Measurements from ENCODE around the gene TRAF2.

TRAF2 gene

DNA sequence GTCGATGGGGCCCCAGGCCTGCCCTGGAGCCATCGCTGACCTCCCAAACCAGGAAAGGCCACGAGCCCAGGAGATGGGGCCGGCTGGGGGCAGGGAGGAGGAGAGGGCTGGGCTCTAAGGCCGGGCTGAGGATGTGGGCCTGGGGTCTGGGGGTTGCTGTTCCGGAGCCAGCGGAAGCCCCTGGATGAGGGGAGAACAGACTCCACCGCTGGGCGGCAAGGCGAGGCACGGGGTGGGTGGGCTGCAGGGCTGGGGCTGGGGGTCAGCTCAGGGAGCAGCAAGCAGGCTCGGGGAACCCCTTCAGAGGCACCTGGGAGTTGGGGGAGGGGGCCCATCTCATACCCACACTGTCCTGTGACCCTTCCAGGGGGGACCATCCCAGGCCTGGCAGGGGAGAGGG is 77.4 kb downstream of the TRAF2 start:
- no peak for DNase-seq (ENCODE audit: low read depth, low spot score)
- TF ChIP-seq FOXP2 (optimal IDR thresholded peaks at IDR 0.05; ENCODE audit: control extremely low read depth, extremely low read length, insufficient read depth) = no peak
- TF ChIP-seq EZH2 (IDR thresholded peaks at IDR 0.05) = no peak
- TF ChIP-seq POLR2AphosphoS5 (IDR thresholded peaks at IDR 0.05; ENCODE audit: borderline replicate concordance, low read depth, low read length) = no peak
- H3K36me3 ChIP-seq (ENCODE audit: insufficient read depth, low read length) = no peaks in the 10 kb centered on the region
- H3K9ac ChIP-seq (ENCODE audit: insufficient read length) = no peak overlapping the region
- no peak overlapping the region for H3K27ac ChIP-seq
- no peak overlapping the region for H3K4me3 ChIP-seq
- no peaks in the 10 kb centered on the region for H3K9me3 ChIP-seq (ENCODE audit: low read depth, low read length)

DNA sequence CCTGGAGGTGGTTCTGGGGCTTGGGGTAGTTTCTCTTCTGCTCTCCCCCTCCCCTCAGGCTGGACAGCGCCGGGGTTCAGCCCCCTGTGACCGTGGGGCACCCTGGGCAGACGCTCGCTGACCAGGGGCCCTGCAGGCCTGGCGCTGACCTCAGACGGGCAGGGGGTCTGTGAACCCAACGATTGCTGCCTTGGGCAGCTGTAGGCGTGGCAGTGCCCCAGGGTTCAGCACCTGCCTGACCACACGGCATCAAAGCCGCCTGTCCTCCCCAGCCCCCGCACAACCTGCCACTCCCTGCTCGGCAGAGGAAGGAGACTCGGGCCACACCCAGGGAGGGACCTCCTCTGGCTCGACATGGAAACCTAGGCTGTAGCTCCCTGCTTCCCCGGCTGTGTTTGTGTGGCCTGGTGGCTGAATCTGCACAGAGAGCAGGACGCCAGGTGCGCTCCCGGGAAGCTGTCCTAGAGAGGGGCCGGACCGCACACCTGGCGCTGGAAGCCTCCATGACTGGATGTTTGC is 77.9 kb downstream of the TRAF2 start:
- H3K4me3 ChIP-seq = no peak overlapping the region
- H3K27ac ChIP-seq = no peak overlapping the region
- no peak overlapping the region for H3K9ac ChIP-seq (ENCODE audit: insufficient read length)
- H3K36me3 ChIP-seq (ENCODE audit: insufficient read depth, low read length) = no peaks in the 10 kb centered on the region
- no peak for TF ChIP-seq EZH2 (IDR thresholded peaks at IDR 0.05)
- no peak for TF ChIP-seq POLR2AphosphoS5 (IDR thresholded peaks at IDR 0.05; ENCODE audit: borderline replicate concordance, low read depth, low read length)
- no peak for TF ChIP-seq FOXP2 (optimal IDR thresholded peaks at IDR 0.05; ENCODE audit: control extremely low read depth, extremely low read length, insufficient read depth)
- no peak for DNase-seq (ENCODE audit: low read depth, low spot score)
- H3K9me3 ChIP-seq (ENCODE audit: low read depth, low read length) = no peaks in the 10 kb centered on the region

DNA sequence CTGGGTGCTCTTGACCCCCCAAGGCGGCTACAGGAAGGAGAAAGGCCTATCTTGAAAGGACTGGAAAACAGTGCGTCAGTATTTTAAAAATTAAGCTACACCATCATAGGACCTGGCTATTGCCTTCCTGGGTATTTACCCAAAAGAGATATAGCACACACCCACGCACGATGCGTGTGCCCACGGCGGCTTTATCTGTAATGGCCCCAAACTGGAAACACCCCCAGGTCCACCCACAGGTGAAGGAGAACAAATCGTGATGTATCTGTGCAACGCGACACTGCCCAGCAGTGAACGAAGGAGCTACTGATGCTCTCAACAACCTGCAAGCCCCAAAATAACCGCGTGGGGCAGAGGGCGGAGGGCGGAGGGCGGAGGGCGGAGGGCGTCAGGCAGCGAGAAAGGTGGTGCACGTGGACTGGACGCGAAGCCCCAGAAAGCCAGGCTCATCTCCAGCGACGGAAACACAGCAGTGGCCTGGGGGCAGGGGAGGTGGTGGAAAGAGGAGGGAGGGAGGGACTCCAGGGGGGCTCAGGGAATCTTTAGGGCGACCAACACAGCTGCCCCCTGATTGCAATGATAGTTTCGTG is 78.6 kb downstream of the TRAF2 start:
- DNase-seq (ENCODE audit: low read depth, low spot score) = no peak
- Histone ChIP-seq H3K27ac (no peak overlapping the region), H3K9me3 (ENCODE audit: low read depth, low read length) (no peaks in the 10 kb centered on the region), H3K4me3 (no peak overlapping the region), H3K9ac (ENCODE audit: insufficient read length) (no peak overlapping the region), H3K36me3 (ENCODE audit: insufficient read depth, low read length) (no peaks in the 10 kb centered on the region)
- no peak for TF ChIP-seq EZH2 (IDR thresholded peaks at IDR 0.05)
- no peak for TF ChIP-seq POLR2AphosphoS5 (IDR thresholded peaks at IDR 0.05; ENCODE audit: borderline replicate concordance, low read depth, low read length)
- TF ChIP-seq FOXP2 (optimal IDR thresholded peaks at IDR 0.05; ENCODE audit: control extremely low read depth, extremely low read length, insufficient read depth) = no peak

DNA sequence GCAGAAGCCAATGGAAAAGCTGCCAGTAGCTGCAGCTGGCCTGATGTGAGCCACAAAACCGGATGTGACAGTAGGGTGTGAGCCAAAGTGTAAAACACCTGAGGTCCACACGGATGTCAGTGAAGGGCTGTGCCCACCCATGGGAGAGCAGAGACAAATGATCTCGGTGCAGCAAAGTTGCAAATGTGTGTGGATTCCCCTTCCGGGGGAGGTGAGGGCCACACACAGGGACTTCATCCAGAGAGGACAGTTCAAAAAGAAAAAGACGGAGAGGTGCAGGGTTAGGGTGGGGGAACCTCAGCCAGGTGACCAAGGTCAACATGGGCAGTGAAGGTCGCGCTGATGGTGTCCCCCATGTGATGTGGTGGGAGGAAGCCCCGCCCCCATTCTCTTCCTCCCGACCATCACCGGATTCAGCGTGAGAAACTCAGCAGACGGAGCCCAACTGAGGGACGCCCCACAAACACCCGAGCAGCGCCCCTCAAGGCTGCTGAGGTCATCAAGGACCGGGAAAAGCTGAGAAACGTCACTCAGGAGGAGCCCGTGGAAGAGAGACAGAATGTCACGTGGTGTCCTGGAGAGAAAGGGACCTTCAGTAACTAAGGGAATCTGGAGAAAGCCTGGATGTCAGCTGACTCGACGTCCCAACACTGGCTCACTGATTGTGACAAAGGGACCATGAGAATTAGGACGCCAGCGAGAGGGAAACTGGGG is 79.6 kb downstream of the TRAF2 start:
- DNase-seq (ENCODE audit: low read depth, low spot score) = no peak
- H3K9me3 ChIP-seq (ENCODE audit: low read depth, low read length) = no peaks in the 10 kb centered on the region
- H3K4me3 ChIP-seq = no peak overlapping the region
- H3K27ac ChIP-seq = no peak overlapping the region
- TF ChIP-seq FOXP2 (optimal IDR thresholded peaks at IDR 0.05; ENCODE audit: control extremely low read depth, extremely low read length, insufficient read depth) (no peak), EZH2 (IDR thresholded peaks at IDR 0.05) (no peak), POLR2AphosphoS5 (IDR thresholded peaks at IDR 0.05; ENCODE audit: borderline replicate concordance, low read depth, low read length) (no peak)
- no peak overlapping the region for H3K9ac ChIP-seq (ENCODE audit: insufficient read length)
- H3K36me3 ChIP-seq (ENCODE audit: insufficient read depth, low read length) = no peaks in the 10 kb centered on the region

DNA sequence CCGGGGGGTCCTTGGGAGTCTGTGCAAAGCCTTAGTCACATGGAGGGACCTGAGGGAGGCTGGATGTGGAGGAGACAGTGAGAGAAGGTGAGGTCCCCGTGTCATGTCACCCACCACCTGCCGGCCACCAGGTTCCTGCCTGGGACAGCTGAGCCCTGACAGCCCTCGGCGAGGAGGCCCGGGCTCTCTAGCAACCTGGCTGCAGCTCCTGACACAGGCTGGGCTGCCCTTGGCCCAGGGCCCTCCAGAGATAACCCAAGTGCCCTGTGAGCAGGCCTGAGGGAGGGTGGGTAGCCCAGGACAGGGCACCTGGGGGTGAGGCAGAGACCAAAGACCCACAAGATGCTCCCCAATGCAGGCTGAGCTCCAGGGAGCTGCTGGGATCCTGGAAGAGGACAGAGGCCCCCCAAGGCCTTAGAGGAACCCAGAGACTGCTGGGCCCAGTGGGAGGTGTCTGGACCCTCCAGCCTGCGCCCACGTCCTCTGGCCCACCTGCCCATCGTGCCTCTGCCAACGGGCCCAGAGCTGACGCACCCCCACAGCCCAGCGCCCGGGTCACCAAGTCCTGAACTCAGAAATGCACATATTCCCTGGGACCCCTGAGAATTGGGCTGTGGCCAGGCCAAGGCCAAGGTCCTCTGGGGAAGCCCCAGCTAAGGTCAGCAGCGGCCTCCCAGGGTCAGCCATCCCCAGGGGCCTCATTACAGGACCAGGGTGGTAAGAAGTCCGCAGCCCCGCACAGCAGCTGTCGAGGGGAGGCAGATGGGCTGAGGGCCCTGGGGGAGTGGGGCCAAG is 82.2 kb downstream of the TRAF2 start:
- Histone ChIP-seq H3K9ac (ENCODE audit: insufficient read length) (no peak overlapping the region), H3K9me3 (ENCODE audit: low read depth, low read length) (no peaks in the 10 kb centered on the region), H3K36me3 (ENCODE audit: insufficient read depth, low read length) (no peaks in the 10 kb centered on the region), H3K27ac (no peak overlapping the region), H3K4me3 (no peak overlapping the region)
- DNase-seq (ENCODE audit: low read depth, low spot score) = no peak
- no peak for TF ChIP-seq EZH2 (IDR thresholded peaks at IDR 0.05)

DNA sequence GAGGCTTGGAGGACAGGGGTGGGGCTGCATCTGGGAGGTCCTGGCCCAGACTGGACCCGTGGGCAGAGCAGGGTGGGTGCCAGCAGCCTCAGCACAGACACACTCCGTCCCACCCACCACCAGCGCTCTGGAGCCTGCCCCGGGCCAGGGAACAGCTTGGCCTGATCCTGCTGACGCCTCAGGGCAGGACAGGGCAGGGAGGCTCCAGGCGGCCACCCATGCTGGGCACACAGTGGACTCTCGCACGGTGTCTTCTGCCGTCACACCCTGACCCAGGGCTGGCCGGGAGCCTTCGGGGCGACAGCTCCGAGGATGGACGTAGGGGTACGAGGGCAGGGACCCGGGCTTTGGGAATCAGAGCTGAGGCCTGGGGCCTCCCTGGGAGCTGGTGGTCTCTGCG is 82.8 kb downstream of the TRAF2 start:
- Histone ChIP-seq H3K4me3 (no peak overlapping the region), H3K9ac (ENCODE audit: insufficient read length) (no peak overlapping the region), H3K36me3 (ENCODE audit: insufficient read depth, low read length) (no peaks in the 10 kb centered on the region), H3K9me3 (ENCODE audit: low read depth, low read length) (no peaks in the 10 kb centered on the region), H3K27ac (no peak overlapping the region)
- no peak for DNase-seq (ENCODE audit: low read depth, low spot score)
- no peak for TF ChIP-seq POLR2AphosphoS5 (IDR thresholded peaks at IDR 0.05; ENCODE audit: borderline replicate concordance, low read depth, low read length)
- no peak for TF ChIP-seq EZH2 (IDR thresholded peaks at IDR 0.05)
- no peak for TF ChIP-seq FOXP2 (optimal IDR thresholded peaks at IDR 0.05; ENCODE audit: control extremely low read depth, extremely low read length, insufficient read depth)

DNA sequence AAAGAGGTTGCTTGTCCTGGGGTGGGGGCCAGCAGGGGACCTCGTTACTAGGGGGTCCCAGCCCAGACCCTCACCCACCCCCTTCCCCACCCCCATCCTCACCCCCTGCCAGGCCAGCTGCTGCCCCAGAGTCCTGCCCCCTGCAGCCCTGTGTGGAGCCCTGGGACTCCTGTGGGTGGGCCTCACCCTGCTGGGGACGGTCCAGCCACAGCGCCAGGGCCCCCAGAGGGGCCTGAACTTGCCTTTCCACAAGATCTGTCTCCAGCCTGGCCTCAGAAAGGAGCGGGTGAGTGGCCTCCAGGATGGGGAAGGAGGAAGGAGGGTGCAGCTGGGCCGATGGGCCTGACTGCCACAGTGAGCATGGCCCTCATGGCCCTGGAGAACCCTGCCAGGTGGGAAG is 83.5 kb downstream of the TRAF2 start:
- Histone ChIP-seq H3K9me3 (ENCODE audit: low read depth, low read length) (no peaks in the 10 kb centered on the region), H3K36me3 (ENCODE audit: insufficient read depth, low read length) (no peaks in the 10 kb centered on the region), H3K4me3 (no peak overlapping the region), H3K27ac (no peak overlapping the region), H3K9ac (ENCODE audit: insufficient read length) (no peak overlapping the region)
- no peak for DNase-seq (ENCODE audit: low read depth, low spot score)
- TF ChIP-seq POLR2AphosphoS5 (IDR thresholded peaks at IDR 0.05; ENCODE audit: borderline replicate concordance, low read depth, low read length) (no peak), FOXP2 (optimal IDR thresholded peaks at IDR 0.05; ENCODE audit: control extremely low read depth, extremely low read length, insufficient read depth) (no peak), EZH2 (IDR thresholded peaks at IDR 0.05) (no peak)

DNA sequence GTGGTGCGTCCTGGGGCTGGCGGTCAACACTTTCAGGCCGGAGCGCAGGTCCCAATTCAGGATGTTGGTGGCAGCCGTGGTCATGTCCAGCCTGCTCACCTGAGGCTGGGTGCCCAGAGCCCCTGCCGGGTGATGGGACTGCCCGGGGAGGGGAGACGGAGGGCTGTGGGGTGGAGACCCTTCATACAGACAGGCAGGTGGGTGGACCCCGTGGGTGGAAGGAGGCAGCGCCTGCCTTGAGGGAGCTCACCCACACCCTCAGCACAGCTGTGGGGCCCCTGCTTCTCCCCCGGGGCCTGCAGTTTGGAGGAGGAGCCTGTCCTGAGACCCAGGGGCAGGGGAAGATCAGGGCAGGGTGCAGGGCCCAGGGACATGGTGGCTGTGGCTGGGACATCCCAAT is 84.0 kb downstream of the TRAF2 start:
- no peak for DNase-seq (ENCODE audit: low read depth, low spot score)
- Histone ChIP-seq H3K27ac (no peak overlapping the region), H3K4me3 (no peak overlapping the region), H3K36me3 (ENCODE audit: insufficient read depth, low read length) (no peaks in the 10 kb centered on the region), H3K9ac (ENCODE audit: insufficient read length) (no peak overlapping the region), H3K9me3 (ENCODE audit: low read depth, low read length) (no peaks in the 10 kb centered on the region)
- no peak for TF ChIP-seq EZH2 (IDR thresholded peaks at IDR 0.05)
- no peak for TF ChIP-seq POLR2AphosphoS5 (IDR thresholded peaks at IDR 0.05; ENCODE audit: borderline replicate concordance, low read depth, low read length)
- no peak for TF ChIP-seq FOXP2 (optimal IDR thresholded peaks at IDR 0.05; ENCODE audit: control extremely low read depth, extremely low read length, insufficient read depth)

Data from SK-N-MC (cell line).